Measurements from ENCODE around the gene DYNLRB1.
"Not testable (repeated sequence)": the region's sequence is repeated elsewhere in the genome, so short reads cannot be mapped to it uniquely, and the experiment has no call there.

The DYNLRB1 gene

GRCh38 chr20:34512266-34512954, 3.8 kb upstream of the DYNLRB1 start:
- DNase-seq: no peak

GRCh38 chr20:34512955-34513419, 3.2 kb upstream of the DYNLRB1 start:
- DNase-seq: peak; percentile 9

GRCh38 chr20:34514034-34514433, 2.2 kb upstream of the DYNLRB1 start:
- not testable (repeated sequence) for DNase-seq

GRCh38 chr20:34514897-34515483, 1.2 kb upstream of the DYNLRB1 start:
- DNase-seq: no peak

- peak; percentile 74 for DNase-seq
Measured at GRCh38 chr20:34515484-34516246, 557 bp upstream of the DYNLRB1 start.

GRCh38 chr20:34517114-34517505, 888 bp downstream of the DYNLRB1 start:
- peak; percentile 8 for DNase-seq

GRCh38 chr20:34518863-34519262, 2.6 kb downstream of the DYNLRB1 start:
- not testable (repeated sequence) for DNase-seq

- DNase-seq: not testable (repeated sequence)
Measured at GRCh38 chr20:34519841-34520240, 3.6 kb downstream of the DYNLRB1 start.

- peak; percentile 35 for DNase-seq
Measured at GRCh38 chr20:34522969-34523871, 7.0 kb downstream of the DYNLRB1 start.

GRCh38 chr20:34524426-34524825, 8.2 kb downstream of the DYNLRB1 start:
- no peak for DNase-seq

GRCh38 chr20:34525342-34525708, 9.1 kb downstream of the DYNLRB1 start:
- DNase-seq: no peak

GRCh38 chr20:34525709-34526416, 9.6 kb downstream of the DYNLRB1 start:
- no peak for DNase-seq

GRCh38 chr20:34526466-34526865, 10.2 kb downstream of the DYNLRB1 start:
- DNase-seq: no peak

- no peak for DNase-seq
Measured at GRCh38 chr20:34527016-34527415, 10.8 kb downstream of the DYNLRB1 start.

- DNase-seq: no peak
Measured at GRCh38 chr20:34528921-34529297, 12.7 kb downstream of the DYNLRB1 start.

- DNase-seq: no peak
Measured at GRCh38 chr20:34529742-34530141, 13.5 kb downstream of the DYNLRB1 start.

- no peak for DNase-seq
Measured at GRCh38 chr20:34530342-34530741, 14.1 kb downstream of the DYNLRB1 start.

- no peak for DNase-seq
Measured at GRCh38 chr20:34531608-34532265, 15.5 kb downstream of the DYNLRB1 start.

GRCh38 chr20:34532320-34532719, 16.1 kb downstream of the DYNLRB1 start:
- no peak for DNase-seq

GRCh38 chr20:34532756-34533155, 16.5 kb downstream of the DYNLRB1 start:
- DNase-seq: no peak

GRCh38 chr20:34534391-34535165, 18.4 kb downstream of the DYNLRB1 start:
- DNase-seq: no peak

Measured in central memory CD4-positive, alpha-beta T cell (primary cell).